GM12801 (cell line): Measurements from ENCODE around the gene NEURL2.

Experiments used
- TF ChIP-seq, protein P1 (sequence below): IDR thresholded peaks from one replicate; pipeline ENCODE4 v1.5.1; 2011; ENCODE audit warnings: control low read depth; ENCODE audit not compliant: insufficient read length; ENCODE audit errors: extremely low read depth

Gene NEURL2

DNA sequence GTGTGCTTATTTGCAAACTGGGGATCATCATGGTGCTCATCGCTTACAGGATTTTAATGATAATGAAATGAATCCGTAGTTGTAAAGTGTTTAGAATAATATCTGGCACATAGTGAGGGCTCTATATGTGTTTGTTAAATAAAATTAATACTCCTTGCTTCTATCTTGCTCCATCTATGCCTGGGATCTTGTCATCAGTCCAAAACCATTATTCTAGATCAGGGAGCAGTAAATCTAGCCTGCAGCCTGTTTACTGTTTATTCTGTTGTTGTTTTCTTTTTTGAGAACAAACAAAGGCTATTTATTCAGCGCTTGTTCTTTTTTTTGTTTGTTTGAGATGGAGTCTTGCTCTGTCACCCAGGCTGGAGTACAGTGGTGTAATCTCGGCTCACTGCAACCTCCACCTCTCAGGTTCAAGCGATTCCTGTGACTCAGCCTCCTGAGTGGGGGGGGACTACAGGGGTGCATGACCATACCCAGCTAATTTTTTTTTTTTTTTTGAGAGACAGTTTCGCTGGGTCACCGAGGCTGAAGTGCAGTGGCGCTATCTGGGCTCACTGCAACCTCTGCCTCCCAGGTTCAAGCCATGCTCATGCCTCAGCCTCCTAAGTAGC lies 41.9 kb downstream of the NEURL2 start:
- TF ChIP-seq, protein P1, sequence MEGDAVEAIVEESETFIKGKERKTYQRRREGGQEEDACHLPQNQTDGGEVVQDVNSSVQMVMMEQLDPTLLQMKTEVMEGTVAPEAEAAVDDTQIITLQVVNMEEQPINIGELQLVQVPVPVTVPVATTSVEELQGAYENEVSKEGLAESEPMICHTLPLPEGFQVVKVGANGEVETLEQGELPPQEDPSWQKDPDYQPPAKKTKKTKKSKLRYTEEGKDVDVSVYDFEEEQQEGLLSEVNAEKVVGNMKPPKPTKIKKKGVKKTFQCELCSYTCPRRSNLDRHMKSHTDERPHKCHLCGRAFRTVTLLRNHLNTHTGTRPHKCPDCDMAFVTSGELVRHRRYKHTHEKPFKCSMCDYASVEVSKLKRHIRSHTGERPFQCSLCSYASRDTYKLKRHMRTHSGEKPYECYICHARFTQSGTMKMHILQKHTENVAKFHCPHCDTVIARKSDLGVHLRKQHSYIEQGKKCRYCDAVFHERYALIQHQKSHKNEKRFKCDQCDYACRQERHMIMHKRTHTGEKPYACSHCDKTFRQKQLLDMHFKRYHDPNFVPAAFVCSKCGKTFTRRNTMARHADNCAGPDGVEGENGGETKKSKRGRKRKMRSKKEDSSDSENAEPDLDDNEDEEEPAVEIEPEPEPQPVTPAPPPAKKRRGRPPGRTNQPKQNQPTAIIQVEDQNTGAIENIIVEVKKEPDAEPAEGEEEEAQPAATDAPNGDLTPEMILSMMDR: no peak

- TF ChIP-seq, protein P1: no peak
Observed at GRCh38 chr20:45848421-45848820, 42.6 kb downstream of the NEURL2 start.

DNA sequence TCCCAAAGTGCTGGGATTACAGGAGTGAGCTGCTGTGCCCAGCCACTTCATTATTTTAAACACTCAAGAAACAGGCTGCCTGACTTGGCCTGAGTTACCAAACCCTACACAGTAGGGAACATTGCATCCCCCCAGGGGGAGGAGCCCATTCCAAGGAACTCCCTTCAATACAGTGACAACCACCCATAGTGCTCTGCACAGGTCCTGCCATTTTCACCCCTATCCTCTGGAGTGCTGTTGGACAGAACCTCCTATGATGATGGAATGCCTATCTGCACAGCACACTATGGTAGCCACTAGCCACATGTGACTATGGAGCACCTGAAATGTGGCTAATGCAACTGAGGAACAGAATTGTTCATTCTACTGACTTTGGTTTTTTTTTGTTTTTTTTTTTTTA lies 45.6 kb downstream of the NEURL2 start:
- TF ChIP-seq, protein P1: no peak

DNA sequence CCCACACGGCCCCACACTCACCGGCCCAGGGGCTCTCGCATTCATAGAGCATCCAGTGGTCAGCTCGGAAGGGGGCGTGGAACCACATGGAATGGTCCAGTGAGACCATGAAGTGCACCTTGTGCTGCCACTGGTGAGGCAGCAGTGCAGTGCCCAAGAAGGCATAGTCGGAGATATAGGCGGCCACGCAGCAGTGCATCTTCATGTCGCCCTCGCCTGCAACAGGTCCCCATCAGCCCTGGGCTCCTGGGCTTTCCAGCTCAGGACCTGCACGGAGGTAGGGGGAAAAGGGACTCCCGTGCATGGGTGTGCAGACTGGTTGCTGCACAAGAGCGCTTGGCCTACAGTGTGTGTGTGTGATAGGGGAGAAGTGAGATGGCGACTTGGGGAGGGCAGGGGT lies 47.5 kb downstream of the NEURL2 start:
- TF ChIP-seq, protein P1: no peak

- TF ChIP-seq, protein P1: no peak
Observed at GRCh38 chr20:45842169-45842812, 48.7 kb downstream of the NEURL2 start.

- TF ChIP-seq, protein P1: no peak
Observed at GRCh38 chr20:45841407-45842129, 49.4 kb downstream of the NEURL2 start.

- TF ChIP-seq, protein P1: no peak
Observed at GRCh38 chr20:45840700-45841198, 50.3 kb downstream of the NEURL2 start.
